ENCODE measurements around the gene CCDC59. TPM values are rescaled to one million over a fixed set of nuclear protein-coding genes. Genes with fewer than 3 reads are reported as not detected.
A peak's percentile ranks its signal among the peaks of the same experiment; 100 is the strongest.

The CCDC59 gene
- total RNA-seq, 2 donors from 2014 or later: 26.6 to 29.9 TPM

DNA sequence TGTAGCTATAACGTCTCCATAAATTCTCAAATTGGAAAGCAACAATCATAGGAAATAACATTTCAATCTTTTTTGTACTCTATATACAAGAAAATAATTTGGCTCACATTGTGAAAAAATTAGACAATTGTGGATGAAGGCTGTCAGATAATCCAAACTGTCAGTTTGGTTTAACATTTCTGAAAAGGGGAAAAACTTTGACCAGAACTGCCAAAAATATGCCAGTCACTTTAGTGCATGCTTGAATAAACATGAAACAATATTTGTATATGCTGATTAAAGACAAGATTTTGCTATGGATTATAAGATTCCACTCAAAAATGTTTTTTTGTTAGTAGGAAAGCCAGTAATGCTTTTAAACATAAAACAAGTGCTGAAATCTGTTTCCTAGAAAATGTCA is 38.9 kb downstream of the CCDC59 start:
- H3K27ac ChIP-seq: no peak overlapping the region
- H3K4me3 ChIP-seq: no peak overlapping the region
- no peaks in the 10 kb centered on the region for H3K36me3 ChIP-seq
- H3K9ac ChIP-seq (ENCODE audit: low read depth in 2 of 2, low read length in 2 of 2): no peak overlapping the region
- intact Hi-C loops (cut with DNase I): no loop called here
- H3K4me1 ChIP-seq: no peaks in the 10 kb centered on the region
- no peaks in the 10 kb centered on the region for H3K27me3 ChIP-seq
- TF ChIP-seq, protein P1, sequence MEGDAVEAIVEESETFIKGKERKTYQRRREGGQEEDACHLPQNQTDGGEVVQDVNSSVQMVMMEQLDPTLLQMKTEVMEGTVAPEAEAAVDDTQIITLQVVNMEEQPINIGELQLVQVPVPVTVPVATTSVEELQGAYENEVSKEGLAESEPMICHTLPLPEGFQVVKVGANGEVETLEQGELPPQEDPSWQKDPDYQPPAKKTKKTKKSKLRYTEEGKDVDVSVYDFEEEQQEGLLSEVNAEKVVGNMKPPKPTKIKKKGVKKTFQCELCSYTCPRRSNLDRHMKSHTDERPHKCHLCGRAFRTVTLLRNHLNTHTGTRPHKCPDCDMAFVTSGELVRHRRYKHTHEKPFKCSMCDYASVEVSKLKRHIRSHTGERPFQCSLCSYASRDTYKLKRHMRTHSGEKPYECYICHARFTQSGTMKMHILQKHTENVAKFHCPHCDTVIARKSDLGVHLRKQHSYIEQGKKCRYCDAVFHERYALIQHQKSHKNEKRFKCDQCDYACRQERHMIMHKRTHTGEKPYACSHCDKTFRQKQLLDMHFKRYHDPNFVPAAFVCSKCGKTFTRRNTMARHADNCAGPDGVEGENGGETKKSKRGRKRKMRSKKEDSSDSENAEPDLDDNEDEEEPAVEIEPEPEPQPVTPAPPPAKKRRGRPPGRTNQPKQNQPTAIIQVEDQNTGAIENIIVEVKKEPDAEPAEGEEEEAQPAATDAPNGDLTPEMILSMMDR (IDR thresholded peaks at IDR 0.05): no peak
- H3K9me3 ChIP-seq: no peaks in the 10 kb centered on the region
- DNase-seq: no peak

DNA sequence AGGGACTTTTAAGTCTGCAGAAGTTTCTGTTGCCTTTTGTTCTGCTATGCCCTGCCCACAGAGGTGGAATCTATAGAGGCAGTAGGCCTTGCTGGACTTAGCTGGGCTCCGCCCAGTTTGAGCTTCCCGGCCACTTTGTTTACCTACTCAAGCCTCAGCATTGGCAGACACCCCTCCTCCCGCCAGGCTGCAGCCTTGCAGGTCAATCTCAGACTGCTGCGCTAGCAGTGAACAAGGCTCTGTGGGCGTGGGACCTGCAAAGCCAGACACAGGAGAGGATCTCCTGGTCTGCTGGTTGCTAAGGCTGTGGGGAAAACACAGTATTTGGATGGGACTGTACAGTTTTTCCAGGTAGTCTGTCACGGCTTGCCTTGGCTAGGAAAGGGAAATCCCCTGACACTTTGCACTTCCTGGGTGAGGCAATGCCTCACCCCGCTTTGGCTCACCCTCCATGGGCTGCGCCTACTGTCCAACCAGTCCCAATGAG is 43.7 kb downstream of the CCDC59 start:
- no peaks in the 10 kb centered on the region for H3K4me1 ChIP-seq
- no peak overlapping the region for H3K27ac ChIP-seq
- no peaks in the 10 kb centered on the region for H3K27me3 ChIP-seq
- H3K4me3 ChIP-seq: peak overlapping the region; percentile 2
- H3K9ac ChIP-seq (ENCODE audit: low read depth in 2 of 2, low read length in 2 of 2): no peak overlapping the region
- H3K36me3 ChIP-seq: no peaks in the 10 kb centered on the region
- peak; percentile 54 for DNase-seq
- no peaks in the 10 kb centered on the region for H3K9me3 ChIP-seq
- TF ChIP-seq, protein P1 (IDR thresholded peaks at IDR 0.05): no peak
- intact Hi-C loops (cut with DNase I): no loop called here

Other genes with a start within 250 kb of the CCDC59 start
- gene METTL25, start 142 bp upstream of the CCDC59 start, total RNA-seq: 10 to 100 TPM; 12.8 to 13.8 TPM

All from colonic mucosa (tissue), 4 donors.